ENCODE data around the gene CCNL1. TPM values are rescaled to one million over a fixed set of nuclear protein-coding genes. Genes with fewer than 3 reads are reported as not detected.

The CCNL1 gene
- total RNA-seq, 1 donor from 2014 or later: 221 TPM

GRCh38 chr3:157149136-157149696, 10.7 kb downstream of the CCNL1 start:
- intact Hi-C loops (cut with micrococcal nuclease): no loop called here

GRCh38 chr3:157148196-157148889, 11.6 kb downstream of the CCNL1 start:
- intact Hi-C loops (cut with micrococcal nuclease): no loop called here

- intact Hi-C loops (cut with micrococcal nuclease): no loop called here
Measured at GRCh38 chr3:157147099-157147803, 12.7 kb downstream of the CCNL1 start.

GRCh38 chr3:157145606-157146322, 14.2 kb downstream of the CCNL1 start:
- intact Hi-C loops (cut with micrococcal nuclease): no loop called here

- intact Hi-C loops (cut with micrococcal nuclease): no loop called here
Measured at GRCh38 chr3:157142315-157142714, 17.6 kb downstream of the CCNL1 start.

GRCh38 chr3:157139938-157140534, 19.9 kb downstream of the CCNL1 start:
- intact Hi-C loops (cut with micrococcal nuclease): loop anchor here (5.0 kb wide), 1 partner anchor 1098 kb away; no protein-coding TSS in a partner anchor

GRCh38 chr3:157136647-157137387, 23.1 kb downstream of the CCNL1 start:
- intact Hi-C loops (cut with micrococcal nuclease): loop anchor here (1.0 to 5.0 kb wide), 6 partner anchors 9 to 1095 kb away; partner anchors contain the start of gene SSR3

GRCh38 chr3:157135671-157136396, 24.1 kb downstream of the CCNL1 start:
- intact Hi-C loops (cut with micrococcal nuclease): loop anchor here (1.0 to 5.0 kb wide), 5 partner anchors 39 to 1094 kb away; partner anchors contain the start of gene TIPARP

GRCh38 chr3:157134620-157135191, 25.2 kb downstream of the CCNL1 start:
- intact Hi-C loops (cut with micrococcal nuclease): loop anchor here (1.0 to 5.0 kb wide), 4 partner anchors 45 to 1092 kb away; partner anchors contain the start of gene TIPARP

GRCh38 chr3:157133434-157134320, 26.3 kb downstream of the CCNL1 start:
- intact Hi-C loops (cut with micrococcal nuclease): loop anchor here (1.0 to 2.0 kb wide), 2 partner anchors 44 to 651 kb away; no protein-coding TSS in a partner anchor

- intact Hi-C loops (cut with micrococcal nuclease): no loop called here
Measured at GRCh38 chr3:157132936-157133335, 27.0 kb downstream of the CCNL1 start.

GRCh38 chr3:157132341-157132740, 27.6 kb downstream of the CCNL1 start:
- intact Hi-C loops (cut with micrococcal nuclease): no loop called here

- intact Hi-C loops (cut with micrococcal nuclease): no loop called here
Measured at GRCh38 chr3:157131861-157132260, 28.1 kb downstream of the CCNL1 start.

- intact Hi-C loops (cut with micrococcal nuclease): loop anchor here (1.0 kb wide), 5 partner anchors 41 to 606 kb away; partner anchors contain the start of genes SSR3 and TIPARP
Measured at GRCh38 chr3:157130467-157131251, 29.3 kb downstream of the CCNL1 start.

GRCh38 chr3:157129803-157130466, 30.0 kb downstream of the CCNL1 start:
- intact Hi-C loops (cut with micrococcal nuclease): loop anchor here (1.0 kb wide), 5 partner anchors 41 to 606 kb away; partner anchors contain the start of genes SSR3 and TIPARP
